ENCODE measurements around the gene ZSCAN5A.

GRCh38 chr19:56269348-56269747 is 45.3 kb downstream of the ZSCAN5A start:
- TF ChIP-seq EZH2 (IDR thresholded peaks at IDR 0.05; ENCODE audit: insufficient read depth, poor library complexity, severe bottlenecking) (no peak), EZH2phosphoT487 (IDR thresholded peaks at IDR 0.05; ENCODE audit: insufficient read depth, low read depth) (no peak)

Data from GM23248 (cell line).